ENCODE data around the gene TMEM239.
"Not testable (repeated sequence)": the region's sequence is repeated elsewhere in the genome, so short reads cannot be mapped to it uniquely, and the experiment has no call there.

TMEM239 gene

GRCh38 chr20:2799688-2800520, 16.3 kb upstream of the TMEM239 start:
- no peak for DNase-seq (ENCODE audit: low read depth in 2 of 2)

GRCh38 chr20:2800521-2801285, 15.5 kb upstream of the TMEM239 start, which contains the start of gene CPXM1:
TSS of gene CPXM1 (minus strand) at chr20:2800627. CDS start at chr20:2800572, 55 bp downstream.
- DNase-seq (ENCODE audit: low read depth in 2 of 2) = peak in 1 of 2 donors; percentile 9

GRCh38 chr20:2801286-2801728, 14.9 kb upstream of the TMEM239 start:
- DNase-seq (ENCODE audit: low read depth in 2 of 2) = no peak

- no peak for DNase-seq (ENCODE audit: low read depth in 2 of 2)
These were observed 11.9 kb upstream of the TMEM239 start for GRCh38 chr20:2804041-2804828.

GRCh38 chr20:2804852-2805688, 11.1 kb upstream of the TMEM239 start:
- no peak for DNase-seq (ENCODE audit: low read depth in 2 of 2)

- no peak for DNase-seq (ENCODE audit: low read depth in 2 of 2)
These were observed 10.3 kb upstream of the TMEM239 start for GRCh38 chr20:2805689-2806350.

GRCh38 chr20:2806351-2806701, 9.8 kb upstream of the TMEM239 start:
- no peak for DNase-seq (ENCODE audit: low read depth in 2 of 2)

- no peak for DNase-seq (ENCODE audit: low read depth in 2 of 2)
These were observed 9.1 kb upstream of the TMEM239 start for GRCh38 chr20:2807019-2807418.

GRCh38 chr20:2807929-2808328, 8.2 kb upstream of the TMEM239 start:
- DNase-seq (ENCODE audit: low read depth in 2 of 2) = not testable (repeated sequence)

- no peak for DNase-seq (ENCODE audit: low read depth in 2 of 2)
These were observed 6.5 kb upstream of the TMEM239 start for GRCh38 chr20:2809690-2810089.

- no peak for DNase-seq (ENCODE audit: low read depth in 2 of 2)
These were observed 4.0 kb upstream of the TMEM239 start for GRCh38 chr20:2812189-2812588.

GRCh38 chr20:2814076-2814475, 2.1 kb upstream of the TMEM239 start:
- no peak for DNase-seq (ENCODE audit: low read depth in 2 of 2)

- no peak for DNase-seq (ENCODE audit: low read depth in 2 of 2)
These were observed 1.5 kb upstream of the TMEM239 start, which contains the start of gene C20orf141 for GRCh38 chr20:2814587-2815051. TSS of gene C20orf141 (plus strand) at chr20:2814987. CDS start at chr20:2815185, 198 bp downstream.

- DNase-seq (ENCODE audit: low read depth in 2 of 2) = no peak
These were observed 793 bp upstream of the TMEM239 start for GRCh38 chr20:2815242-2815900.

- DNase-seq (ENCODE audit: low read depth in 2 of 2) = no peak
These were observed 598 bp downstream of the TMEM239 start for GRCh38 chr20:2816583-2817340.

- no peak for DNase-seq (ENCODE audit: low read depth in 2 of 2)
These were observed 1.2 kb downstream of the TMEM239 start for GRCh38 chr20:2817341-2817726.

- DNase-seq (ENCODE audit: low read depth in 2 of 2) = no peak
These were observed 1.9 kb downstream of the TMEM239 start for GRCh38 chr20:2817891-2818595.

- DNase-seq (ENCODE audit: low read depth in 2 of 2) = no peak
These were observed 4.1 kb downstream of the TMEM239 start for GRCh38 chr20:2820084-2820895.

Measured in stimulated activated CD4-positive, alpha-beta T cell treated with anti-CD3 and anti-CD28 coated beads, Interleukin-4, amount 100 ng/mL, for 48 hours (primary cell).